NCI-H146 treated with DMSO at 0.1 percent for 48 hours (cell line): Measurements from ENCODE around the gene KIFAP3.
A peak's percentile ranks its signal among the peaks of the same experiment; 100 is the strongest.
"Not testable (repeated sequence)": the region's sequence is repeated elsewhere in the genome, so short reads cannot be mapped to it uniquely, and the experiment has no call there.

ENCODE experiments used
- DNase-seq: peaks from one replicate; lab custom pipeline; 2025; ENCODE audit not compliant: unreplicated experiment; lab: John Stamatoyannopoulos, UW

The KIFAP3 gene

GRCh38 chr1:170074250-170075157 is at the start of gene KIFAP3:
KIFAP3 (minus strand) TSS chr1:170074695; CDS start chr1:170074467, 228 bp downstream.
- DNase-seq, result peak; percentile 70

GRCh38 chr1:170122366-170122765 is 47.9 kb upstream of the KIFAP3 start:
- DNase-seq, result no peak

- no peak for DNase-seq
Observed at GRCh38 chr1:170114906-170115305, 40.4 kb upstream of the KIFAP3 start.

GRCh38 chr1:170113140-170113539 is 38.6 kb upstream of the KIFAP3 start:
- DNase-seq, result not testable (repeated sequence)

GRCh38 chr1:170097449-170097948 is 23.0 kb upstream of the KIFAP3 start:
- no peak for DNase-seq

- DNase-seq, result no peak
Observed at GRCh38 chr1:170096806-170097340, 22.4 kb upstream of the KIFAP3 start.

GRCh38 chr1:170095976-170096748 is 21.7 kb upstream of the KIFAP3 start:
- no peak for DNase-seq

- not testable (repeated sequence) for DNase-seq
Observed at GRCh38 chr1:170094697-170095616, 20.5 kb upstream of the KIFAP3 start.

GRCh38 chr1:170086399-170087032 is 12.0 kb upstream of the KIFAP3 start:
- no peak for DNase-seq

GRCh38 chr1:170085091-170085490 is 10.6 kb upstream of the KIFAP3 start:
- DNase-seq, result no peak

GRCh38 chr1:170078610-170079189 is 4.2 kb upstream of the KIFAP3 start:
- no peak for DNase-seq

GRCh38 chr1:170077926-170078325 is 3.4 kb upstream of the KIFAP3 start:
- no peak for DNase-seq

- not testable (repeated sequence) for DNase-seq
Observed at GRCh38 chr1:170076952-170077351, 2.5 kb upstream of the KIFAP3 start.

- no peak for DNase-seq
Observed at GRCh38 chr1:170076199-170076598, 1.7 kb upstream of the KIFAP3 start.

- no peak for DNase-seq
Observed at GRCh38 chr1:170075186-170075585, 691 bp upstream of the KIFAP3 start.

- DNase-seq, result no peak
Observed at GRCh38 chr1:170073893-170074249, 624 bp downstream of the KIFAP3 start.

GRCh38 chr1:170071378-170071777 is 3.1 kb downstream of the KIFAP3 start:
- DNase-seq, result no peak

GRCh38 chr1:170068923-170069322 is 5.6 kb downstream of the KIFAP3 start:
- DNase-seq, result no peak

- no peak for DNase-seq
Observed at GRCh38 chr1:170067253-170067819, 7.2 kb downstream of the KIFAP3 start.
